ENCODE results near the gene CPD.

Gene CPD

DNA sequence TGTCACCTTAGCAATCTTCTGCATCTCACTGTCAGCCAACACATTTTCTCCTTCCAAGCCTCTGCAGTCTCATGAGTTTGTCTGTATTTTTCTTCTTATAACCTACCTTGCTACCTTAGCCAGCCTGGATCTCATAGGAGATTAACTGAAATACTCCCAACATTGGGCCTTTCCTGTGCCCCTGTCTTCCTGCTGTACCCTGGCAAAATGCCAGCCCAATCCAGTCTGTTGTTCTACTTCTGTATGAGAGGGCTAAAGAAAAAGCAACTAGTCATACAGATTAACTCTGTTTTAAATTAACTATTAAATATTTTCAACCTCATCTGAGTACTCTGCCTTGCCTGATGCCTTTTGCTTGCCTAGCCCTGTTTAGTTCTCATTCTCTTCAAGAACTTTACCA lies 116.9 kb downstream of the CPD start:
- no peak for DNase-seq (ENCODE audit: low read depth in 4 of 4, low spot score in 1 of 4)

DNA sequence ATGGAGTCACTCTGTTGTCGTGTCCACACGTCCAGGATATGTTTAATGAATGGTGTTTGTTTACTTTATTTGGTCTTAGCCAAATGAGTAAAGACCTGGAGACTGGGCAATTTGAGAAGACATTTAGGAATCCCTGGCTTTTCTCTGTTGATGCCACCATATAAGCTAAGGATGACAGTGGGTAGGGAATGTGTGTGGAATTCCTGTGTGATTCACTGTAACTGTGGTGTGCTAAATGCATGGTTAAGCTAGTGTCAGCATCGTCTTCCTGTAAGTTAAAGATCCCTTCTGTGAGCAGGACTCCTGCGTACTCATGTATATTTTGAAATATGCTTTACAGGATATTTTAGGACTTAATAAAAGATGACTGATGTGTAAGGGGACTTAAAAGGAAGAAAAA lies 124.8 kb downstream of the CPD start:
- no peak for DNase-seq (ENCODE audit: low read depth in 4 of 4, low spot score in 1 of 4)

DNA sequence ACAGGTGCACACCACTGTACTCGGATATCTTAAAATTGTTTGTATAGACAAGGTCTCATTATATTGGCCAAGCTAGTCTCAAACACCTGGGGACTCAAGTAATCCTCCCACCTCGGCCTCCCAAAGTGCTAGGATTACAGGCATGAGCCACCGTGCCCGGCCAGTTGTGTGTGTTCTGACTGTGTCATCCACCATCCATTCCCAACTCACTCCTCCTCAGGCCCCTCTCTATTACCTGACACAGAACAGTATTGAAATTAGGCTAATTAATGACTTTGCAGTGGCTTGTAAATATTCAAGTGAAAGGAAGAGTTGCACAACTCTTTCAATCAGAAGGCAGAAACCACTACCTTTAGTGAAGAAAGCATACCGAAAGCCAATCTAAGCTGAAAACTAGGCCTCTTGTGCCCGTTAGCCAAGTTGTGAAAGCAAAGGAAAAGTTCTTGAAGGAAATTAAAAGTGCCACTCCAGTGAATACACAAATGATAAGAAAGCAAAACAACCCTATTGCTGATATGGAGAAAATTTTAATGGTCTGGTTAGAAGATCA lies 127.2 kb downstream of the CPD start:
- no peak for DNase-seq (ENCODE audit: low read depth in 4 of 4, low spot score in 1 of 4)

DNA sequence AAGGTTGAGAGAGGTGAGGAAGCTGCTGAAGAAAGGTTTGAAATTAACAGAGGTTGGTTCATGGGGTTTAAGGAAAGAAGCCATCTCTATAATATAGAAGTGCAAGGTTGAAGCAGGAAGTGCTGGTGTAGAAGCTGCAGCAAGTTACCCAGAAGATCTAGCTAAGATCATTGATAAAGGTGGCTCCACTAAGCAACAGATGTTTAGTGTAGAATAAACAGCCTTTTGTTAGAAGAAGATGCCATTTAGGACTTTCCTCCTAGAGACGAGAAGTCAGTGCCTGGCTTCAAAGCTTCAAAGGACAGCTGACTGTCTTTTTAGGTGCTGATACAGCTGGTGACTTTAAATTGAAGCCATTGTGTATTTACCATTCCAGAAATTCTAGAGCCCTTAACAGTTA lies 127.8 kb downstream of the CPD start:
- DNase-seq (ENCODE audit: low read depth in 4 of 4, low spot score in 1 of 4), result no peak

DNA sequence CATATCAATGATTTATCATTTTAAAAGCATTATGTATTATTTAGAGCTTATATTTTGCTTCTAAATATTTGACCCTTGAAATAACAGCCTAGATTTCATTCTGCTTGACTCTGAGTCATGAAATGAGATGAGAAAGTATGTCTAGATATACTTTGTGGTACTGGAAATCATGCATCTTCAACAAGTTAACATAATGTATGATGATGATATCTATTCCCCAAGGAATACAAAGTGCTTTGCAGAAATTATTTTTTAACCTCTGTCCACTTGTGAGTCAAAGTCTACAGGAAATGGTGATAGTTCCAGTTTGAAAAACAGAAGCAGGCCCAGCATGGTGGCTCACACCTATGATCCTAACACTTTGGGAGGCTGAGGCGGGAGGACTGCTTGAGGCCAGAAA lies 134.6 kb downstream of the CPD start:
- DNase-seq (ENCODE audit: low read depth in 4 of 4, low spot score in 1 of 4), result no peak

DNA sequence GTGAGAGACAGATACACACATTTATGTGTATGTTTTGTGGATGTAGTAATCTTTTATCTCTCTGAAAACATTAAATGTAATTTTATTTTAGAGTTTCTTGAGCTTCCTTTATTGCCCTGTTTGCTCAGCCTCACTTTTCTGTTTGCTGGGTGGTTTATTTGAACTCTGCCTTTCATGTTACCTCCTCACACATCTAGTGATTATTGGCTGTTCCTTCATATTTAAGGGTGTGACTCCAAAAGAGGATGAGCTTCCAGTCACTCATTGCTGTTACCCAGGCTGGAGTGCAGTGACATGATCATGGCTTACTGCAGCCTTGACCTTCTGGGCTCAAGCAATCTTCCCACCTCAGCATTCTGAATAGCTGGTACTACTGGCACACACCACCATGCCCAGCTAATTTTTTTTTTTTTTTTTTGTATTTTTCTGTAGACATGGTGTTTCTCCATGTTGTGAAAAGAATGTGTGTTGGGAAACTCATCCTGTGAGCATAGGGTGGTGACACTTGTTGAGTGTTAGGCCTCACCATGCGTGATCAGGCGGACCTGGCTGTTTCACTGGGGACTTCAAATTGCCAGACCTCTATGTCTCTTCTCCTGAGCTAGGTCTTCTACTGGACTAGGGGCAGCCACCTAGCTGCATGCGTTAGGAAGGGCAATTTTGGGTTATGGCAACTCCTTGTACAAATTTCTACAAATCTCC lies 136.3 kb downstream of the CPD start:
- no peak for DNase-seq (ENCODE audit: low read depth in 4 of 4, low spot score in 1 of 4)

DNA sequence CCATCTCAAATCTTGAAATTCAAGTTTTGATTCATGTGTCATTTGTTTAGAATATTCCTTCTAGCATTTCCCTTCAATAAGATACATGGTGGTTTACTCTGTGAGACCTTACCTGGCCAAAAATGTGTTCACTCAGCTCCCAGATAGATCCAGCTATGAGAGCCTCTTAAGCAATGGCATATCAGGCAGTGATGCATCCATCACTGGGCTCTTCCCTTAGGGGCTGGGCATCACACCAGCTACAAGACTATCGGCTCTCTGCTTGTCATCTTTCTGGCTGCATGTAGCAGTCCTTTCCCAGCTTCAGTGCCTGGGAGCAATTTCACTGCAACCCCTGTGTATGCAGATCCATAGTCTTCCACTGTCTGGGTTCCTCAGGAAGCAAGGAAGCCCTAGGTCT lies 139.1 kb downstream of the CPD start:
- DNase-seq (ENCODE audit: low read depth in 4 of 4, low spot score in 1 of 4), result no peak

DNA sequence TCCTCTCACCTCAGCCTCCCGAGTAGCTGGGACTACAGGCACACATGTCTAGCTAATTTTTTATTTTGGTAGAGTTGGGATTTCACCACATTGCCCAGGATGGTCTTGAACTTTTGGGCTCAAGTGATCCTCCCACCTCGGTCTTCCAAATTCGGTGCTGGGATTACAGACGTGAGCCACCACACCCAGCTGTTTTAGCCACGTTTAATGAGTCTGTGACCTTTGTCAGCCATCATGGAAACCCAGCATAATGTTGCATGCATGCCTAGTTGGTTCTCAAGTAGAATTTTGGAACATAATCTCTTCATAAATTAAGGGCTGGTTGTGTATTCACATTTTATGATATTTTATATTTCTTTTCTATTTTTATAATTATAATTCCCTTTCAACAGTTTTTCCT lies 140.4 kb downstream of the CPD start:
- no peak for DNase-seq (ENCODE audit: low read depth in 4 of 4, low spot score in 1 of 4)
